GM12891 (cell line): ENCODE data around the gene PAK5.

Experiments
- DNase-seq: peaks from one replicate; pipeline ENCODE4 v3.0.0; 2011; ENCODE audit warnings: low spot score; ENCODE audit not compliant: insufficient read length
- FAIRE-seq: peaks from 2 replicates; lab custom pipeline; 2011; peaks lifted over from hg19 to GRCh38; lab: Jason Lieb, UNC
- PAX5 ChIP-seq: IDR thresholded peaks from 2 replicates; pipeline ENCODE4 v1.6.1; 2011; ENCODE audit warnings: low read length, moderate library complexity, mild to moderate bottlenecking; ENCODE audit not compliant: insufficient read depth, severe bottlenecking
- POLR2A ChIP-seq: IDR thresholded peaks from 2 replicates; pipeline ENCODE4 v1.6.1; 2011; ENCODE audit warnings: low read depth, low read length, control low read depth
- POLR2AphosphoS5 ChIP-seq: IDR thresholded peaks from 2 replicates; pipeline ENCODE4 v1.6.1; 2011; ENCODE audit warnings: low read depth, low read length, control low read depth
- POU2F2 ChIP-seq: IDR thresholded peaks from 2 replicates; pipeline ENCODE4 v1.6.1; 2011; ENCODE audit warnings: low read depth, mild to moderate bottlenecking, control low read depth, low read length, moderate library complexity
- SPI1 ChIP-seq: IDR thresholded peaks from 2 replicates; pipeline ENCODE4 v1.6.1; 2011; ENCODE audit warnings: low read depth, low read length, control low read depth
- TAF1 ChIP-seq: IDR thresholded peaks from 2 replicates; pipeline ENCODE4 v1.6.1; 2011; ENCODE audit warnings: low read depth, low read length, control low read depth

PAK5 gene

GRCh38 chr20:9514461-9515213, 324.2 kb downstream of the PAK5 start, which contains the start of gene LAMP5:
Gene LAMP5 (plus strand): TSS chr20:9514590. CDS start chr20:9514853, 263 bp downstream.
- FAIRE-seq (no peak), DNase-seq (no peak)
- TF ChIP-seq PAX5 (no peak), TAF1 (no peak), SPI1 (no peak), POLR2A (no peak), POU2F2 (no peak), POLR2AphosphoS5 (no peak)

GRCh38 chr20:9514072-9514460, 324.8 kb downstream of the PAK5 start:
- no peak for TF ChIP-seq POLR2A
- TF ChIP-seq SPI1 = no peak
- no peak for TF ChIP-seq TAF1
- TF ChIP-seq PAX5 = no peak
- no peak for TF ChIP-seq POLR2AphosphoS5
- no peak for TF ChIP-seq POU2F2
- DNase-seq = no peak
- no peak for FAIRE-seq

- TF ChIP-seq SPI1 (peak; percentile 22; the same call in 1 of the 2 replicates), POU2F2 (no peak), PAX5 (no peak)
- no peak for FAIRE-seq
- DNase-seq = peak; percentile 16
Measured at GRCh38 chr20:9510911-9511310, 328.0 kb downstream of the PAK5 start.

GRCh38 chr20:9509246-9509645, 329.6 kb downstream of the PAK5 start:
- TF ChIP-seq POLR2A (no peak), SPI1 (no peak), TAF1 (no peak), POLR2AphosphoS5 (no peak), PAX5 (no peak), POU2F2 (no peak)
- no peak for DNase-seq
- no peak for FAIRE-seq

- FAIRE-seq (no peak), DNase-seq (no peak)
- TF ChIP-seq POU2F2 (no peak), PAX5 (no peak), TAF1 (no peak), POLR2AphosphoS5 (no peak), POLR2A (no peak), SPI1 (no peak)
Measured at GRCh38 chr20:9508696-9509178, 330.1 kb downstream of the PAK5 start.

- DNase-seq = peak; percentile 17
- FAIRE-seq = no peak
- TF ChIP-seq POLR2AphosphoS5 (no peak), PAX5 (no peak), POU2F2 (no peak), TAF1 (no peak), SPI1 (no peak)
Measured at GRCh38 chr20:9508240-9508661, 330.6 kb downstream of the PAK5 start.

- TF ChIP-seq POU2F2 = no peak
- no peak for TF ChIP-seq PAX5
- no peak for TF ChIP-seq POLR2AphosphoS5
- no peak for TF ChIP-seq POLR2A
- TF ChIP-seq SPI1 = no peak
- no peak for TF ChIP-seq TAF1
- no peak for DNase-seq
- no peak for FAIRE-seq
Measured at GRCh38 chr20:9507544-9508239, 331.2 kb downstream of the PAK5 start.

- FAIRE-seq (no peak), DNase-seq (no peak)
- TF ChIP-seq POU2F2 = no peak
- no peak for TF ChIP-seq POLR2A
- TF ChIP-seq SPI1 = no peak
- no peak for TF ChIP-seq TAF1
- TF ChIP-seq POLR2AphosphoS5 = no peak
- no peak for TF ChIP-seq PAX5
Measured at GRCh38 chr20:9506964-9507369, 331.9 kb downstream of the PAK5 start.

- DNase-seq = no peak
Measured at GRCh38 chr20:9506280-9506821, 332.5 kb downstream of the PAK5 start.

More at GRCh38 chr20:9506280-9506821, 332.5 kb downstream of the PAK5 start:
- TF ChIP-seq TAF1 = no peak
- TF ChIP-seq POLR2A = no peak
- no peak for TF ChIP-seq PAX5
- no peak for TF ChIP-seq POU2F2
- no peak for TF ChIP-seq SPI1
- no peak for TF ChIP-seq POLR2AphosphoS5
- no peak for FAIRE-seq
